K562 (cell line): Measurements from ENCODE around the gene MALSU1. TPM values are rescaled to one million over a fixed set of nuclear protein-coding genes. Genes with fewer than 3 reads are reported as not detected.

Source experiments
- ARID1B ChIP-seq: fragments of 450-650 bp; IDR thresholded peaks from 2 replicates; pipeline ENCODE4 v1.6.1; 2016; ENCODE audit warnings: antibody characterized with exemption, mild to moderate bottlenecking, inconsistent platforms
- CEBPB ChIP-seq: fragments of 450-650 bp; IDR thresholded peaks from 2 replicates; pipeline ENCODE4 v1.6.1; 2016; ENCODE audit warnings: missing genetic modification characterization, missing compliant biosample characterization
- EZH2 ChIP-seq: IDR thresholded peaks from 2 replicates; pipeline ENCODE4 v1.6.1; 2012; ENCODE audit warnings: low read depth, mild to moderate bottlenecking, inconsistent platforms, low read length, borderline replicate concordance
- MAFF ChIP-seq: IDR thresholded peaks from 2 replicates; pipeline ENCODE4 v1.6.1; 2012; ENCODE audit warnings: low read length, improper control_type of control experiment
- MCM2 ChIP-seq: fragments of 450-650 bp; IDR thresholded peaks from 2 replicates; pipeline ENCODE4 v1.6.1; 2017; ENCODE audit warnings: low read depth, mild to moderate bottlenecking
- MEIS2 ChIP-seq: fragments of 450-650 bp; IDR thresholded peaks from 2 replicates; pipeline ENCODE4 v1.6.1; 2014; ENCODE audit warnings: mild to moderate bottlenecking; ENCODE audit not compliant: partially characterized antibody
- NR2C2 ChIP-seq, 2 experiments: fragments of 200-800 bp in 1 of 2; sonication (Bioruptor generic) in 1 of 2; sonication (generic) in 1 of 2; formaldehyde crosslinking in 1 of 2; IDR thresholded peaks; 2 replicates each; pipeline versions ENCODE4 v1.6.1 to v1.8.0; 2016 to 2022; ENCODE audit warnings: mild to moderate bottlenecking in 1 of 2, missing compliant biosample characterization in 1 of 2, missing genetic modification characterization in 1 of 2, missing genetic modification reagents in 1 of 2
- PCBP1 ChIP-seq: fragments of 200-400 bp; formaldehyde crosslinking; IDR thresholded peaks from 2 replicates; pipeline ENCODE4 v1.6.1; 2018; ENCODE audit warnings: mild to moderate bottlenecking, low read depth, low read length; ENCODE audit not compliant: poor library complexity, severe bottlenecking
- RAD21 ChIP-seq, 2 experiments: fragments of 250-450 bp in 1 of 2; fragments of 450-650 bp in 1 of 2; sonication (Bioruptor Pico) in 1 of 2; formaldehyde crosslinking in 1 of 2; IDR thresholded peaks in 1 of 2; conservative IDR thresholded peaks in 1 of 2; 2 replicates each; pipeline versions ENCODE4 v1.4.0 to v1.8.0; 2020 to 2022; ENCODE audit warnings: mild to moderate bottlenecking in 2 of 2, moderate library complexity in 1 of 2
- REST ChIP-seq, 2 experiments: fragments of 450-650 bp; formaldehyde crosslinking in 1 of 2; IDR thresholded peaks; 2 replicates each; pipeline versions ENCODE4 v1.4.0 to v1.6.1; 2014 to 2020; ENCODE audit warnings: mild to moderate bottlenecking in 2 of 2, borderline replicate concordance in 1 of 2, low read depth in 1 of 2
- SMARCA4 ChIP-seq: fragments of 450-650 bp; IDR thresholded peaks from 2 replicates; pipeline ENCODE4 v1.6.1; 2016
- ZEB2 ChIP-seq: fragments of 450-650 bp; IDR thresholded peaks from 2 replicates; pipeline ENCODE4 v1.6.1; 2016
- ZFP36 ChIP-seq: fragments of 150-350 bp; IDR thresholded peaks from 2 replicates; pipeline ENCODE4 v1.6.1; 2018; ENCODE audit warnings: low read length, low read depth; ENCODE audit not compliant: partially characterized antibody
- polyA plus RNA-seq, 8 experiments: library from polyadenylated mRNA; depleted of rRNA in 4 of 8; stranded (reverse) in 5 of 8; unstranded in 3 of 8; fragments of >200 nt; fragmentation: Nextera tagmentation in 2 of 8; fragmentation: Illumina TruSeq in 1 of 8; extraction: Ambion mirVana in 2 of 8; extraction: Trizol in 1 of 8; gene quantifications; 2 replicates each; pipeline versions ENCODE4 v1.2.1 to v1.2.3, GENCODE V29; 2011 to 2014; ENCODE audit warnings: inconsistent platforms in 1 of 8, missing spikeins in 1 of 8
- total RNA-seq, 7 experiments: library from RNA; depleted of rRNA in 6 of 7; stranded (reverse); fragments of >200 nt in 6 of 7; fragmentation: Illumina TruSeq in 2 of 7; extraction: Trizol in 2 of 7; gene quantifications; 2 replicates each; pipeline versions ENCODE4 v1.2.1 to v1.2.3, GENCODE V29; 2011 to 2021; ENCODE audit warnings: low replicate concordance in 1 of 7
- TF ChIP-seq, protein P1 (sequence below): sonication (generic); formaldehyde crosslinking; IDR thresholded peaks from 2 replicates; pipeline ENCODE4 v1.4.0; 2020; ENCODE audit warnings: mild to moderate bottlenecking, missing genetic modification reagents
- TF ChIP-seq, protein P2 (sequence below): fragments of 450-650 bp; formaldehyde crosslinking; IDR thresholded peaks from 2 replicates; pipeline ENCODE4 v1.4.0; 2020; ENCODE audit warnings: mild to moderate bottlenecking

Gene MALSU1
- total and polyA plus RNA-seq, 9 of the 15 experiments (the other 6 are each of a cell fraction or from before 2014, with no cell fraction given) = 12.3 to 308 (median 81.2) TPM

- TF ChIP-seq EZH2 (no peak), PCBP1 (no peak), REST (IDR thresholded peaks at IDR 0.05; ENCODE audit: borderline replicate concordance) (peak; percentile 62; the same call in 1 of the 2 replicates), REST (CRISPR knock-in tag; IDR thresholded peaks at IDR 0.05; ENCODE audit: low read depth) (no peak), MAFF (no peak), CEBPB (tag) (peak; percentile 84), ZFP36 (no peak), MEIS2 (peak; percentile 69), MCM2 (no peak), ARID1B (0 out of 2 replicates have a peak, but pooled peaks have one; percentile 8), ZEB2 (peak; percentile 56; the same call in 1 of the 2 replicates), NR2C2 (CRISPR knock-in tag; IDR thresholded peaks at IDR 0.05) (no peak), NR2C2 (tag; IDR thresholded peaks at IDR 0.05) (no peak), RAD21 (CRISPR knock-in tag; conservative IDR thresholded peaks at IDR 0.05 in 1 of 2, IDR thresholded peaks at IDR 0.05 in 1 of 2) (peak; percentile 55 to 74), SMARCA4 (0 out of 2 replicates have a peak, but pooled peaks have one; percentile 42)
- TF ChIP-seq, protein P1, sequence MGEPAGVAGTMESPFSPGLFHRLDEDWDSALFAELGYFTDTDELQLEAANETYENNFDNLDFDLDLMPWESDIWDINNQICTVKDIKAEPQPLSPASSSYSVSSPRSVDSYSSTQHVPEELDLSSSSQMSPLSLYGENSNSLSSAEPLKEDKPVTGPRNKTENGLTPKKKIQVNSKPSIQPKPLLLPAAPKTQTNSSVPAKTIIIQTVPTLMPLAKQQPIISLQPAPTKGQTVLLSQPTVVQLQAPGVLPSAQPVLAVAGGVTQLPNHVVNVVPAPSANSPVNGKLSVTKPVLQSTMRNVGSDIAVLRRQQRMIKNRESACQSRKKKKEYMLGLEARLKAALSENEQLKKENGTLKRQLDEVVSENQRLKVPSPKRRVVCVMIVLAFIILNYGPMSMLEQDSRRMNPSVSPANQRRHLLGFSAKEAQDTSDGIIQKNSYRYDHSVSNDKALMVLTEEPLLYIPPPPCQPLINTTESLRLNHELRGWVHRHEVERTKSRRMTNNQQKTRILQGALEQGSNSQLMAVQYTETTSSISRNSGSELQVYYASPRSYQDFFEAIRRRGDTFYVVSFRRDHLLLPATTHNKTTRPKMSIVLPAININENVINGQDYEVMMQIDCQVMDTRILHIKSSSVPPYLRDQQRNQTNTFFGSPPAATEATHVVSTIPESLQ = no peak
- TF ChIP-seq, protein P2, sequence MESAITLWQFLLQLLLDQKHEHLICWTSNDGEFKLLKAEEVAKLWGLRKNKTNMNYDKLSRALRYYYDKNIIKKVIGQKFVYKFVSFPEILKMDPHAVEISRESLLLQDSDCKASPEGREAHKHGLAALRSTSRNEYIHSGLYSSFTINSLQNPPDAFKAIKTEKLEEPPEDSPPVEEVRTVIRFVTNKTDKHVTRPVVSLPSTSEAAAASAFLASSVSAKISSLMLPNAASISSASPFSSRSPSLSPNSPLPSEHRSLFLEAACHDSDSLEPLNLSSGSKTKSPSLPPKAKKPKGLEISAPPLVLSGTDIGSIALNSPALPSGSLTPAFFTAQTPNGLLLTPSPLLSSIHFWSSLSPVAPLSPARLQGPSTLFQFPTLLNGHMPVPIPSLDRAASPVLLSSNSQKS (CRISPR knock-in tag) = no peak
Observed at GRCh38 chr7:23357190-23358093, 58.3 kb downstream of the MALSU1 start (continued).
